ENCODE measurements around the gene EHD3. TPM values are rescaled to one million over a fixed set of nuclear protein-coding genes. Genes with fewer than 3 reads are reported as not detected.

EHD3 gene
- total RNA-seq, 4 donors from 2014 or later: 0.88 to 20.6 (median 2.1) TPM

- no peak overlapping the region for H3K27ac ChIP-seq
- no peaks in the 10 kb centered on the region for H3K36me3 ChIP-seq
- no peak overlapping the region for H3K4me3 ChIP-seq
- H3K4me1 ChIP-seq: no peaks in the 10 kb centered on the region
- no peaks in the 10 kb centered on the region for H3K27me3 ChIP-seq
- no peaks in the 10 kb centered on the region for H3K9me3 ChIP-seq
- no peak for DNase-seq
- TF ChIP-seq, protein P1, sequence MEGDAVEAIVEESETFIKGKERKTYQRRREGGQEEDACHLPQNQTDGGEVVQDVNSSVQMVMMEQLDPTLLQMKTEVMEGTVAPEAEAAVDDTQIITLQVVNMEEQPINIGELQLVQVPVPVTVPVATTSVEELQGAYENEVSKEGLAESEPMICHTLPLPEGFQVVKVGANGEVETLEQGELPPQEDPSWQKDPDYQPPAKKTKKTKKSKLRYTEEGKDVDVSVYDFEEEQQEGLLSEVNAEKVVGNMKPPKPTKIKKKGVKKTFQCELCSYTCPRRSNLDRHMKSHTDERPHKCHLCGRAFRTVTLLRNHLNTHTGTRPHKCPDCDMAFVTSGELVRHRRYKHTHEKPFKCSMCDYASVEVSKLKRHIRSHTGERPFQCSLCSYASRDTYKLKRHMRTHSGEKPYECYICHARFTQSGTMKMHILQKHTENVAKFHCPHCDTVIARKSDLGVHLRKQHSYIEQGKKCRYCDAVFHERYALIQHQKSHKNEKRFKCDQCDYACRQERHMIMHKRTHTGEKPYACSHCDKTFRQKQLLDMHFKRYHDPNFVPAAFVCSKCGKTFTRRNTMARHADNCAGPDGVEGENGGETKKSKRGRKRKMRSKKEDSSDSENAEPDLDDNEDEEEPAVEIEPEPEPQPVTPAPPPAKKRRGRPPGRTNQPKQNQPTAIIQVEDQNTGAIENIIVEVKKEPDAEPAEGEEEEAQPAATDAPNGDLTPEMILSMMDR (IDR thresholded peaks at IDR 0.05): no peak
- no peak for TF ChIP-seq POLR2A (IDR thresholded peaks at IDR 0.05)
Observed at GRCh38 chr2:31202833-31203232, 31.1 kb upstream of the EHD3 start.

DNA sequence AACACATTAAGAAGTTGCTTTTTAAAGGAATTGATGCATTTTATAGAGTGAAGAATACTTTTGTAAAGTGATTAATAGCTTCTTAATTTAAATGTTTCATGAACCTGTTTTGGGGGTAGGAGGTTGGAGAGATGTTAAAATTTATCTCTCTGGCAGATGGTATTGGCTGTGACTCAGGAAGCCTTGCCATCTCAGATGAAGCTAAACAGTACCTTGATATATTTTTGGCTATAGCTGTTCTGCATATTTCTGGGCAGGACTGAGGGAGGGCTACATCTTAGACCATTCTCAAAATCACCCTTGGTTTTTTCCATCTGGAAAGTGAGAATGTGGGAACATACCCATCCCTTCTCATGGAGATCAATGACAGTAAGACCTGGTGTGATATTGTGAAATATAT lies 30.0 kb upstream of the EHD3 start:
- H3K4me1 ChIP-seq: no peaks in the 10 kb centered on the region
- H3K9me3 ChIP-seq: no peaks in the 10 kb centered on the region
- no peaks in the 10 kb centered on the region for H3K27me3 ChIP-seq
- no peak overlapping the region for H3K4me3 ChIP-seq
- H3K36me3 ChIP-seq: no peaks in the 10 kb centered on the region
- no peak overlapping the region for H3K27ac ChIP-seq
- TF ChIP-seq, protein P1 (IDR thresholded peaks at IDR 0.05): no peak
- no peak for TF ChIP-seq POLR2A (IDR thresholded peaks at IDR 0.05)
- no peak for DNase-seq

DNA sequence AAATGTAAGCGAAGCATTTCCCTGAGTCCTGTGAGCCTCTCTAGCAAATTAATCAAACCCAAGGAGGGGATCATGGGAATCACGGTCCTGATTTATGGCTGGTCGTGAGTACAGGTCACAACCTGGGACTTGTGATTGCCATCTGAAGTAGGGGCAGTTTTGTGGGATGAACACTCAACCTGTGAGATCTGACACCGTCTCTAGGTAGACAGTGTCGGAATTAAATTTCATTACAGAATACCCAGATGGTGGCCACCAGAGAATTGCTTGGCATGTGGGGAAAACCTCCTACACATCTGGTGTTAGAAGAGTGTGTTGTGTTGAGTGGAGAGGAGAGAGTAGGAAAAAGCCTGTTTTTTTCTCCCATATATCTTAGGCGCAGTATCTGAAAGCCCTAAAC lies 29.2 kb upstream of the EHD3 start:
- Histone ChIP-seq H3K4me3 (no peak overlapping the region), H3K4me1 (no peaks in the 10 kb centered on the region), H3K36me3 (no peaks in the 10 kb centered on the region), H3K27ac (no peak overlapping the region), H3K9me3 (no peaks in the 10 kb centered on the region), H3K27me3 (no peaks in the 10 kb centered on the region)
- no peak for DNase-seq
- TF ChIP-seq, protein P1 (IDR thresholded peaks at IDR 0.05): no peak
- TF ChIP-seq POLR2A (IDR thresholded peaks at IDR 0.05): no peak

- TF ChIP-seq, protein P1 (IDR thresholded peaks at IDR 0.05): no peak
- TF ChIP-seq POLR2A (IDR thresholded peaks at IDR 0.05): no peak
- no peaks in the 10 kb centered on the region for H3K4me1 ChIP-seq
- no peaks in the 10 kb centered on the region for H3K36me3 ChIP-seq
- H3K27ac ChIP-seq: no peak overlapping the region
- no peak overlapping the region for H3K4me3 ChIP-seq
- no peaks in the 10 kb centered on the region for H3K9me3 ChIP-seq
- no peaks in the 10 kb centered on the region for H3K27me3 ChIP-seq
- no peak for DNase-seq
Observed at GRCh38 chr2:31205186-31205585, 28.8 kb upstream of the EHD3 start.

- DNase-seq: no peak
- no peaks in the 10 kb centered on the region for H3K4me1 ChIP-seq
- no peaks in the 10 kb centered on the region for H3K36me3 ChIP-seq
- TF ChIP-seq, protein P1 (IDR thresholded peaks at IDR 0.05): no peak
- no peak for TF ChIP-seq POLR2A (IDR thresholded peaks at IDR 0.05)
- no peaks in the 10 kb centered on the region for H3K9me3 ChIP-seq
- no peaks in the 10 kb centered on the region for H3K27me3 ChIP-seq
- H3K27ac ChIP-seq: no peak overlapping the region
- H3K4me3 ChIP-seq: no peak overlapping the region
Observed at GRCh38 chr2:31205613-31206012, 28.3 kb upstream of the EHD3 start.

GRCh38 chr2:31207790-31208189 lies 26.2 kb upstream of the EHD3 start:
- no peaks in the 10 kb centered on the region for H3K9me3 ChIP-seq
- H3K4me3 ChIP-seq: no peak overlapping the region
- no peak overlapping the region for H3K27ac ChIP-seq
- H3K27me3 ChIP-seq: no peaks in the 10 kb centered on the region
- H3K36me3 ChIP-seq: no peaks in the 10 kb centered on the region
- DNase-seq: no peak
- no peak for TF ChIP-seq POLR2A (IDR thresholded peaks at IDR 0.05)
- TF ChIP-seq, protein P1 (IDR thresholded peaks at IDR 0.05): no peak
- H3K4me1 ChIP-seq: no peaks in the 10 kb centered on the region

All from Peyer's patch (tissue), 4 donors.